IMR-90 (cell line): ENCODE measurements around the gene CABCOCO1.

Experiments used
- CTCF ChIP-seq: conservative IDR thresholded peaks from 2 replicates; pipeline ENCODE4 v1.5.1; 2012; ENCODE audit warnings: mild to moderate bottlenecking, low read depth, low read length, improper control_type of control experiment
- POLR2A ChIP-seq: IDR thresholded peaks from 2 replicates; pipeline ENCODE4 v1.6.1; 2012; ENCODE audit warnings: mild to moderate bottlenecking, low read depth, low read length
- RAD21 ChIP-seq: IDR thresholded peaks from 2 replicates; pipeline ENCODE4 v1.6.1; 2012; ENCODE audit warnings: low read length, improper control_type of control experiment

GRCh38 chr10:61780732-61781131 lies 118.0 kb downstream of the CABCOCO1 start:
- no peak for TF ChIP-seq CTCF
- TF ChIP-seq POLR2A = no peak
- TF ChIP-seq RAD21 = no peak
